GM18511 (cell line): ENCODE results near the gene CWC25.
A peak's percentile ranks its signal among the peaks of the same experiment; 100 is the strongest.
"Not testable (repeated sequence)": the region's sequence is repeated elsewhere in the genome, so short reads cannot be mapped to it uniquely, and the experiment has no call there.

Source experiments
- ATAC-seq: cut with Tn5 transposase; IDR thresholded peaks from one replicate; pipeline ENCODE4 v1.9.1; 2021; ENCODE audit warnings: mild to moderate bottlenecking, moderate library complexity; ENCODE audit not compliant: unreplicated experiment

The CWC25 gene

DNA sequence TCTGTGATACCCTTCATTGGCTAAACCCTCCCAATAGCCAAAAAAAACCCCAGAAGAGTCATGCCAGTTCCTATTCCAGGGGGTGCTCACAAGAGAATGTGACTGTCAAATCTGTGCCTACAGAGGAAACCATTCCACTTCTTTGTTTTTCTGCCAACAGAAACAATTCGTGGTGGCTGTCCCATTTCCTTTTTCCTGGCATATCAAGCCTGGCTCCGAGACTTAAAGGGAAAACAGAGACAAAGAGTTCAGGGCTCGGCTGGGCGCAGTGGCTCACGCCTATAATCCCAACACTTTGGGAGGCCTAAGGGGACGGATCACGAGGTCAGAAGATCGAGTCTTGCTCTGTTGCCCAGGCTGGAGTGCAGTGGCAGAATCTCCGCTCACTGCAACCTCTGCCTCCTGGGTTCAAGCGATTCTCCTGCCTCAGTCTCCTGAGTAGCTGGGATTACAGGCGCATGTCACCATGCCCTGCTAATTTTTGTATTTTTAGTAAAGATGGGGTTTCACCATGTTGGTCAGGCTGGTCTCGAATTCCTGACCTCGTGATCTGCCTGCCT is 34.9 kb downstream of the CWC25 start:
- ATAC-seq = not testable (repeated sequence)

- ATAC-seq = no peak
Measured at GRCh38 chr17:38789185-38789584, 35.9 kb downstream of the CWC25 start.

GRCh38 chr17:38787999-38788398 is 37.1 kb downstream of the CWC25 start:
- ATAC-seq = not testable (repeated sequence)

- no peak for ATAC-seq
Measured at GRCh38 chr17:38786372-38786771, 38.7 kb downstream of the CWC25 start.

DNA sequence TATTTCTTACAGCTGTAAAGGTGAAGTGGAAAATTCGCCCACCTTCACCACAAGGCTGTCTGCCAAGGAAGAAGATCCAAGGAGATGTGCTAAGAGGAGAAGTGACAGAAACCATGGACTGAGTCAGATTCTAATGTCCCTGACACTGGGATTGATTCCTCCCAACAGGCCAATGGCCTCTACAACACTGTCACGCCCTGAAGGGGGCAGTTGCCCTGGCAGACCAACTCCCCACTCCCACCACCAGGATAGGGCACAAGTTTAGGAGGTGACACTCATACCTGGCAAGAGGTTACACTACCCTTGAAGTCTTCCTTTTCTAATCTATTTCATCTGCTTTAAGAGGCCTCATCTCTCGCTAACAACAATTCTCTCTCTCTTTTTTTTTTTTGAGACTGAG is 41.9 kb downstream of the CWC25 start:
- no peak for ATAC-seq

DNA sequence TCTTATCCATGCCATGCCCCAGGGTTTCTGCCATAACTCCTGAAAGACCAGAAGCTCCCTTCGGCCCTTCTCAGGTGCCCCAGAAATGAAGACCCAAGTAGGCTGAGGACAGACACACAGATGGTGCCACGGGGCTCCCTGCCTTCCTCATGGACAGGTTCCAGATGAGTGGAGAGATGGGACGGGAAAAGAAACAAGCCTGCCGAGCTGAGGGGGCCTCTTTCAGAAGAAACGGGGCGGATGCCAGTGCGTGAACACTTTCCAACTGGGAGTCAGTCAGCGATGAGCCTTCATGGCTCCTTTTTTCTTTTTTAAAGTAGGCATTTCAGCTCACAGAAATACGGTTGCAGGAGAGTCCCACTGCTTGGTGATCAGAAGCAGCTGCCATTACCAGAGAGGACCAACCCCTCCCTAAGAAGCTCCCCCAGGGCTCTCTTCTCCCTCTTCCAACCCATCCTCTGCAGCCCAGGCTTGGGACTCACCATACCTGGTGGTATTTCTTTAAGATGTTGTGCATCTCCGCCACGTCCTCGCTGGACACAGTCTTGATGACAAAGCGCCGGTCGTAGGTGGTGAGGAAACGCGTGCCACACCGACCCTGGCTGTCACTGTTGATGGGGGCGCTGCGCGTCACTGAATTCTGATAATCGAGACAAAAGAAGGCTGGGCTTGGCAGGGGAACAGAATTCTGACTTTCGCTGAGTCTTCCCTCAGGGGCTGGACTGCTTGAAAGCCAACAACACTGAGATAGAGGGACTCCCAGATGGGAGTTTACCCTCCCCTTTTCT is 45.0 kb downstream of the CWC25 start:
- ATAC-seq = no peak

GRCh38 chr17:38777641-38778250 is 47.4 kb downstream of the CWC25 start:
- no peak for ATAC-seq

- ATAC-seq = no peak
Measured at GRCh38 chr17:38773258-38773657, 51.9 kb downstream of the CWC25 start.

GRCh38 chr17:38768417-38768816 is 56.7 kb downstream of the CWC25 start:
- ATAC-seq = no peak

DNA sequence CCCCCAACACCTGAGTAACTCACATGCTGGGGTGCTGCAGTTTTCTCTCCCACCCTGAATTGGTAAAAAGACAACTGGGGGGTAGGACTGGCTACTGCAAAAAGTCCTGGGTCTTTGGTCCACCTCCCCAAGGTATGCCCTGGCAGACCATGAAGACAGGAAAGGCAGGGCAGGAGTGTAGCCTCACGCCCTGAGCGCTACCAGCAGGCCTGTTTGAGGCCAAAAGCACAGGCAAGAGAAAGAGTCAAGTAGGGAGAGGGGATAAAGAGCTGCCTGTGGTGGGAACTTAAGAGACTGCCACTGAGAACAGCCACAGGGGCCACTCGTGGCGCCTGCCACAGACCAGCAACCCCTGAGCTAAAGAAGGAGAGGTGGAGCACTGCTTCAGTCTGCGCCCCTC is 58.8 kb downstream of the CWC25 start:
- no peak for ATAC-seq

- no peak for ATAC-seq
Measured at GRCh38 chr17:38762231-38762630, 62.9 kb downstream of the CWC25 start.

DNA sequence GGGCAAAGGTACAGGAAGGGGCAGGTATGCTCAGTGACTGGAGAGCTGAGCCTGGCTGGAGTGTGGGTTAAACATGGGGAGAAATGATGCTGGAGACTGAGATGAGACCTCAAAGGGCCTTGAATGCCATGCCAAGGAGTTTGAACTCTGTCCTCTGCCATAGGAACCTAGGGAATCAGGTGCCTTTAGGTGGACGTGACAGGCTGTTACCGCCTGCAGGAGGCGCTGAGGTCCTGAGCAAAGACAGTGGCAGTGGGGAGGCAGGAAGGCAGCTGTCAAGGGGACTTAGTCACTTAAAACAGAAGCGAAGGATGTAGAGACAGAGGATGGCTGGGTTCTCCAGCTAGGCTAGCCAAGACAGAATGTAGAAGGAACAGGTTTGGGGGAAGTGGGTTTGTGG is 63.5 kb downstream of the CWC25 start:
- no peak for ATAC-seq

GRCh38 chr17:38753071-38753506 is 72.0 kb downstream of the CWC25 start:
- ATAC-seq = no peak

GRCh38 chr17:38752308-38753070 is 72.6 kb downstream of the CWC25 start, which contains the start of gene PSMB3:
TSS of gene PSMB3 (plus strand) at chr17:38752741. CDS start at chr17:38752827, 86 bp downstream.
- peak; percentile 84 for ATAC-seq

DNA sequence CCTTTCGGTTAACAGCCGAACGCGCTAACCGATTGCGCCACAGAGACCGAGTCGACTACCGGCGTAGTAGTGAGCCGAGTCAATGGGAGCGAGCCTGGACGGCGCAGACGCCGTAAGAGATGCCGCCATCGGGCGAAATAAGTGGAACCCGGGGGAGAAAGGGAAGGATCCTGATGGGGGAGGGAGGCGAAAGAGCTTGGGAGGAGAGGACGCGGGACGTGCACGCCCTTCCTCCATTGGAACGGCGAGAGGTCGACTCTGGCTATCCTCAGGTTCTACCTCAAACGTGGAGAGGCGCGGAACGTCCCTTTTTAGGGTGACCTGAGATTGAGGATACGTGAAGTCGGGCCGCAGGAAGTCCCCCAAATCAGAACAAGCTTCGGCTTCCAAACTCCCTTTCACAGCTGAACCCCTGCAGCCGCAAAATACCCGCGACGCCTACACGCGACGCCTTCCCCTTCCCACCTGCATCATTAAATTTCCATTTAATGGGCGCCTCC is 73.3 kb downstream of the CWC25 start:
- peak; percentile 23 for ATAC-seq

- ATAC-seq = no peak
Measured at GRCh38 chr17:38751144-38751807, 73.8 kb downstream of the CWC25 start.
